ENCODE results near the gene COL18A1. TPM values are rescaled to one million over a fixed set of nuclear protein-coding genes. Genes with fewer than 3 reads are reported as not detected.

Gene COL18A1
- polyA plus RNA-seq, 2 of the 4 experiments (the other 2 are of a cell fraction) = 17.3 to 88.4 TPM

- no peak for TF ChIP-seq HOXB13 (CRISPR knock-in tag; IDR thresholded peaks at IDR 0.05; ENCODE audit: low read depth)
- no peak for TF ChIP-seq NPAS2 (CRISPR knock-in tag; IDR thresholded peaks at IDR 0.05; ENCODE audit: borderline replicate concordance)
- no peak for TF ChIP-seq USF2 (IDR thresholded peaks at IDR 0.05)
- TF ChIP-seq REST (IDR thresholded peaks at IDR 0.05) = no peak
- TF ChIP-seq CEBPB (IDR thresholded peaks at IDR 0.05) = no peak
- no peak for TF ChIP-seq PHF8 (IDR thresholded peaks at IDR 0.05; ENCODE audit: borderline replicate concordance, low read depth)
- TF ChIP-seq NFE2L2 (conservative IDR thresholded peaks at IDR 0.05; ENCODE audit: low read length) = no peak
- no peak for TF ChIP-seq FOXS1 (CRISPR knock-in tag; IDR thresholded peaks at IDR 0.05)
Observed at GRCh38 chr21:45431781-45432572, 27.0 kb downstream of the COL18A1 start (continued).

GRCh38 chr21:45432575-45433255, 27.8 kb downstream of the COL18A1 start:
- 68% methylated on average over 16 of the region's 16 CpGs for WGBS (ENCODE audit: missing lambda C conversion rate)
- Histone ChIP-seq H3K4me2 (peak overlapping the region; percentile 44), H3K27ac (peak overlapping the region; percentile 31 to 54), H3K9me3 (no peaks in the 10 kb centered on the region), H3K4me3 (no peak overlapping the region), H3K4me1 (peaks cover 40% of the 10 kb centered on the region)
- no peak for DNase-seq (ENCODE audit: low read depth in 1 of 2, low spot score in 1 of 2)
- no peak for ATAC-seq
- ChIA-PET POLR2A (no interaction called here), CTCF (interaction anchor here (0.9 to 1.9 kb wide), 3 partner anchors 12 to 140 kb away, joined by 4 to 5 read pairs (median 4); no protein-coding TSS in a partner anchor)
- FAIRE-seq = no peak
- TF ChIP-seq FOSB (CRISPR knock-in tag; IDR thresholded peaks at IDR 0.05) = no peak
- no peak for TF ChIP-seq HDAC2 (IDR thresholded peaks at IDR 0.05)
- TF ChIP-seq PBX3 (IDR thresholded peaks at IDR 0.05) = no peak
- no peak for TF ChIP-seq NFE2L2 (conservative IDR thresholded peaks at IDR 0.05; ENCODE audit: low read length)
- no peak for TF ChIP-seq MAX (IDR thresholded peaks at IDR 0.05)
- no peak for TF ChIP-seq HEYL (CRISPR knock-in tag; IDR thresholded peaks at IDR 0.05)
- no peak for TF ChIP-seq GATA3 (IDR thresholded peaks at IDR 0.05; ENCODE audit: borderline replicate concordance)
- TF ChIP-seq RNF2 (IDR thresholded peaks at IDR 0.05; ENCODE audit: borderline replicate concordance, low read depth) = no peak
- TF ChIP-seq FOSL2 (IDR thresholded peaks at IDR 0.05) = no peak
- no peak for TF ChIP-seq FOSL2 (CRISPR knock-in tag; IDR thresholded peaks at IDR 0.05)
- TF ChIP-seq MAZ (IDR thresholded peaks at IDR 0.05; ENCODE audit: borderline replicate concordance, low read depth, low read length) = no peak
- no peak for TF ChIP-seq RCOR1 (IDR thresholded peaks at IDR 0.05; ENCODE audit: low read depth, low read length)
- TF ChIP-seq MAFK (IDR thresholded peaks at IDR 0.05; ENCODE audit: partially characterized antibody) = no peak
- TF ChIP-seq ATOH8 (CRISPR knock-in tag; IDR thresholded peaks at IDR 0.05; ENCODE audit: low read depth) = no peak
- no peak for TF ChIP-seq CTCF (IDR thresholded peaks at IDR 0.05)
- TF ChIP-seq USF2 (IDR thresholded peaks at IDR 0.05) = no peak
- no peak for TF ChIP-seq FOXS1 (CRISPR knock-in tag; IDR thresholded peaks at IDR 0.05)
- TF ChIP-seq RAD21 (conservative IDR thresholded peaks at IDR 0.05 in 1 of 2, IDR thresholded peaks at IDR 0.05 in 1 of 2) = no peak

Measured in A549 (cell line).